MM.1S (cell line): ENCODE measurements around the gene ACTN3.
"Not testable (repeated sequence)": the region's sequence is repeated elsewhere in the genome, so short reads cannot be mapped to it uniquely, and the experiment has no call there.

ENCODE experiments used
- DNase-seq: peaks from one replicate; pipeline ENCODE4 v3.0.0-alpha.2; 2015
- H2AFZ ChIP-seq: fragments of 300-600 bp; sonication (generic); 2 replicates; pipeline ENCODE4 v1.6.0; 2016; ENCODE audit warnings: antibody characterized with exemption, low read length
- H3F3A ChIP-seq: fragments of 300-600 bp; sonication (generic); 2 replicates; pipeline ENCODE4 v1.6.1; 2016; ENCODE audit warnings: mild to moderate bottlenecking, antibody characterized with exemption, low read length, moderate library complexity, mixed read lengths; ENCODE audit not compliant: insufficient read depth
- H3K27ac ChIP-seq: fragments of 300-600 bp; sonication (generic); 2 replicates; pipeline ENCODE4 v1.5.1; 2016; ENCODE audit warnings: mild to moderate bottlenecking, low read length
- H3K27me3 ChIP-seq: fragments of 300-600 bp; sonication (generic); replicated peaks from 2 replicates; pipeline ENCODE4 v1.6.0; 2016; ENCODE audit warnings: low read length; ENCODE audit not compliant: insufficient read depth
- H3K36me3 ChIP-seq: fragments of 300-600 bp; sonication (generic); replicated peaks from 2 replicates; pipeline ENCODE4 v1.6.1; 2016; ENCODE audit warnings: mild to moderate bottlenecking, low read length, mixed read lengths; ENCODE audit not compliant: insufficient read depth
- H3K4me1 ChIP-seq: fragments of 300-600 bp; sonication (generic); 2 replicates; pipeline ENCODE4 v1.6.1; 2016; ENCODE audit warnings: low read length, mixed read lengths
- H3K4me2 ChIP-seq: fragments of 300-600 bp; sonication (generic); 2 replicates; pipeline ENCODE4 v1.6.0; 2016; ENCODE audit warnings: low read depth, low read length
- H3K4me3 ChIP-seq: fragments of 300-600 bp; sonication (generic); 2 replicates; pipeline ENCODE4 v1.5.1; 2016; ENCODE audit warnings: low read length, mixed read lengths
- H3K79me2 ChIP-seq: fragments of 300-600 bp; sonication (generic); 2 replicates; pipeline ENCODE4 v1.6.1; 2016; ENCODE audit warnings: mixed run types, low read length, mixed read lengths
- H3K9ac ChIP-seq: fragments of 300-600 bp; sonication (generic); 2 replicates; pipeline ENCODE4 v1.6.1; 2016; ENCODE audit warnings: low read length, mixed read lengths
- H3K9me2 ChIP-seq: fragments of 300-600 bp; sonication (generic); replicated peaks from 2 replicates; pipeline ENCODE4 v1.6.1; 2016; ENCODE audit warnings: mild to moderate bottlenecking, low read length, mixed read lengths; ENCODE audit not compliant: insufficient read depth
- H3K9me3 ChIP-seq: fragments of 300-600 bp; sonication (generic); replicated peaks from 2 replicates; pipeline ENCODE4 v1.6.1; 2016; ENCODE audit warnings: mild to moderate bottlenecking, low read length, mixed read lengths; ENCODE audit not compliant: insufficient read depth
- H4K20me1 ChIP-seq: fragments of 300-600 bp; sonication (generic); 2 replicates; pipeline ENCODE4 v1.6.1; 2016; ENCODE audit warnings: mild to moderate bottlenecking, low read length, moderate library complexity, mixed read lengths; ENCODE audit not compliant: insufficient read depth
- CTCF ChIP-seq: fragments of 300-600 bp; sonication (generic); IDR thresholded peaks from 2 replicates; pipeline ENCODE4 v1.5.1; 2016; ENCODE audit warnings: antibody characterized with exemption, low read length, mixed read lengths
- EZH2 ChIP-seq: fragments of 300-600 bp; sonication (generic); optimal IDR thresholded peaks from 2 replicates; pipeline ENCODE3; 2017; ENCODE audit warnings: low read depth, mild to moderate bottlenecking, antibody characterized with exemption, low read length, mixed read lengths
- EZH2phosphoT487 ChIP-seq: fragments of 300-600 bp; sonication (generic); IDR thresholded peaks from 2 replicates; pipeline ENCODE4 v1.6.1; 2018; ENCODE audit warnings: antibody characterized with exemption, low read length

Gene ACTN3

GRCh38 chr11:66541892-66542291, 4.8 kb upstream of the ACTN3 start:
- no peak overlapping the region for H3K4me3 ChIP-seq
- H3K36me3 ChIP-seq, result no peaks in the 10 kb centered on the region
- no peak for DNase-seq
- peaks cover 6% of the 10 kb centered on the region; the same call in 1 of the 2 replicates for H3K27me3 ChIP-seq
- H3F3A ChIP-seq, result peaks cover 3% of the 10 kb centered on the region; the same call in 1 of the 2 replicates
- no peaks in the 10 kb centered on the region for H3K9me2 ChIP-seq
- H3K4me1 ChIP-seq, result peaks cover 7% of the 10 kb centered on the region; the same call in 1 of the 2 replicates
- H3K79me2 ChIP-seq, result peaks cover 5% of the 10 kb centered on the region; the same call in 1 of the 2 replicates
- no peak overlapping the region for H3K4me2 ChIP-seq
- TF ChIP-seq EZH2, result no peak
- TF ChIP-seq CTCF, result no peak
- TF ChIP-seq EZH2phosphoT487, result no peak
- no peaks in the 10 kb centered on the region for H4K20me1 ChIP-seq
- no peak overlapping the region for H3K9ac ChIP-seq
- H2AFZ ChIP-seq, result no peak overlapping the region
- no peaks in the 10 kb centered on the region for H3K9me3 ChIP-seq
- no peak overlapping the region for H3K27ac ChIP-seq

GRCh38 chr11:66542362-66542761, 4.3 kb upstream of the ACTN3 start:
- Histone ChIP-seq H3K4me1 (peaks cover 7% of the 10 kb centered on the region; the same call in 1 of the 2 replicates), H3K27ac (no peak overlapping the region), H3K36me3 (no peaks in the 10 kb centered on the region), H2AFZ (no peak overlapping the region), H3K4me3 (no peak overlapping the region), H3K4me2 (no peak overlapping the region), H3K9me2 (no peaks in the 10 kb centered on the region), H3F3A (peaks cover 3% of the 10 kb centered on the region; the same call in 1 of the 2 replicates), H3K9me3 (no peaks in the 10 kb centered on the region), H3K27me3 (peaks cover 11% of the 10 kb centered on the region; the same call in 1 of the 2 replicates), H3K9ac (no peak overlapping the region), H3K79me2 (peaks cover 5% of the 10 kb centered on the region; the same call in 1 of the 2 replicates), H4K20me1 (no peaks in the 10 kb centered on the region)
- TF ChIP-seq CTCF, result no peak
- TF ChIP-seq EZH2, result no peak
- no peak for TF ChIP-seq EZH2phosphoT487
- DNase-seq, result no peak

- Histone ChIP-seq H3K9ac (no peak overlapping the region), H3K27ac (no peak overlapping the region), H4K20me1 (no peaks in the 10 kb centered on the region), H3K4me2 (no peak overlapping the region), H3K4me3 (no peak overlapping the region), H3K36me3 (no peaks in the 10 kb centered on the region), H3K4me1 (peaks cover 7% of the 10 kb centered on the region; the same call in 1 of the 2 replicates), H3K27me3 (peaks cover 19% of the 10 kb centered on the region; the same call in 1 of the 2 replicates), H2AFZ (no peak overlapping the region), H3K9me2 (no peaks in the 10 kb centered on the region), H3K9me3 (no peaks in the 10 kb centered on the region), H3F3A (peaks cover 3% of the 10 kb centered on the region; the same call in 1 of the 2 replicates), H3K79me2 (peaks cover 5% of the 10 kb centered on the region; the same call in 1 of the 2 replicates)
- no peak for DNase-seq
- no peak for TF ChIP-seq CTCF
- TF ChIP-seq EZH2, result no peak
- TF ChIP-seq EZH2phosphoT487, result no peak
Observed at GRCh38 chr11:66543263-66544107, 3.2 kb upstream of the ACTN3 start.

- H3F3A ChIP-seq, H2AFZ ChIP-seq, H3K4me1 ChIP-seq, H3K9me3 ChIP-seq, H3K36me3 ChIP-seq, H4K20me1 ChIP-seq, H3K27ac ChIP-seq, H3K79me2 ChIP-seq, H3K9me2 ChIP-seq, DNase-seq: not testable (repeated sequence)
- peak overlapping the region; percentile 98 for H3K4me3 ChIP-seq
- peak overlapping the region; percentile 94 for H3K4me2 ChIP-seq
- peaks cover 33% of the 10 kb centered on the region for H3K27me3 ChIP-seq
- peak overlapping the region; percentile 91; the same call in 1 of the 2 replicates for H3K9ac ChIP-seq
Observed at GRCh38 chr11:66544952-66545351, 1.8 kb upstream of the ACTN3 start.
